NCI-H1694 treated with DMSO at 0.1 percent for 48 hours (cell line): Measurements from ENCODE around the gene NUMBL.
"Not testable (repeated sequence)": the region's sequence is repeated elsewhere in the genome, so short reads cannot be mapped to it uniquely, and the experiment has no call there.

Source experiments
- DNase-seq: peaks from one replicate; lab custom pipeline; 2025; lab: John Stamatoyannopoulos, UW

Gene NUMBL

DNA sequence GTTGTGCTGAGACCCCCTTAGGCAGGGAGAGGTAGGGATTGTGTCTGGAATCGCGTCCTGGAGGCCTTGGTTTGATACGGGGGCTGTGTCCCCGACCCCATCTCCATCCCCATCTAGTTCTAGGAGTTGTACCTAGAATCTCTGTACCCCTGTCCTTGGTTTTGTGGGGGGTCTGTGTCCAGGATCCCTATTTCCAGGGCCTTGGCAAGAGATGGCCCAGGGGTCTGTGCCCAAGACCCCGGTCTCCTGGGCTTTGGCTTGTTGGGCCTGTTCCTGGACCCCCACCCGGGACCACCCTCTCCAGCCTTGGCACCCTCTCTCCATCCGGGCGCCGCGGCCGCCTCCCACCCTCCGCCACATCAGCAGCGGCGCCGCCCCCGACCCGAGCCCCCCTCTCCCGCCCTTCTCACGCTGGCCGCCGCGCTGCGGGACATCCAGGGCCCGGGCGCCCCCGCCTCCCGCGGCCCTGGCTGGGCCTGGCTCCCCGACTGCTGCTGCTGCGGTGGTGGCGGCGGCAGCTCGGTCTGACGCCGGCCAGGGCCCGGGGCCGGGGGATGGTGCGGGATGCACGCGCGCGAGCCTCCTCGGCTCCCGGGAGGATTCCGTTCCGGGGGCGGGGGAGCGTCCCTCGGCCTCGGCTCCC lies at the start of gene NUMBL:
Gene NUMBL (minus strand): TSS at position 602 of the 643 bp plus-strand sequence. CDS start 168 bp downstream, at position 434.
- DNase-seq, result no peak

DNA sequence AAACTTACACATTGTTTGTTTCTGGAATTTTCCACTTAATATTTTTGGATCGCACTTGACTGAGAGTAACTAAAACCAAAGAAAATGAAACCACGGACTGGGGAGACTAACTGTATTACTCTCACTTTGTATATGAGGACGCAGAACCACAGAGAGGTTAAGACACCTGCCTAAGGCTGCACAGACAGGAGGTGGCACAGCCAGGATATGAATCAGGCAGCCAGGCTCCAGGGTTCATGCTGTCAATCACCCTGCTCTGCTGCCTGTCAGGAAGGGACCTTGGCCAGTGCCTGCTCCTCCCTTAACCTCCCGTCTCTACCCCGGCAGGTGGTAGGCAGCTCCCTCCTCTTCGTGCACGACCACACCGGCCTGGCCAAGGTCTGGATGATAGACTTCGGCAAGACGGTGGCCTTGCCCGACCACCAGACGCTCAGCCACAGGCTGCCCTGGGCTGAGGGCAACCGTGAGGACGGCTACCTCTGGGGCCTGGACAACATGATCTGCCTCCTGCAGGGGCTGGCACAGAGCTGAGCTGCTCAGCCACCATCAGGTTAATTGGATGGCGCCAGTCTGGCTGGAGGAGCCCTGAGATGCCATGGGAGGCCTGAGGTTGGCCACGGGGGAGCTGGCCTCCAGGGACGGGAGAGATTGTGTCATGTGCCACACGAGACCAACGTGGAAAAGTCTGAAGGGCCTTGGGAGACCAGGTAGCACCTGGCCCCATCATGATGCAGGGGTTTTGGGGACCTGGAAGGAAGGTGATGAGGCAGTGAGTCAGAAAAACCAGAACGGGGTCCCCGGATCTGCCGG lies 48.8 kb upstream of the NUMBL start:
- no peak for DNase-seq

DNA sequence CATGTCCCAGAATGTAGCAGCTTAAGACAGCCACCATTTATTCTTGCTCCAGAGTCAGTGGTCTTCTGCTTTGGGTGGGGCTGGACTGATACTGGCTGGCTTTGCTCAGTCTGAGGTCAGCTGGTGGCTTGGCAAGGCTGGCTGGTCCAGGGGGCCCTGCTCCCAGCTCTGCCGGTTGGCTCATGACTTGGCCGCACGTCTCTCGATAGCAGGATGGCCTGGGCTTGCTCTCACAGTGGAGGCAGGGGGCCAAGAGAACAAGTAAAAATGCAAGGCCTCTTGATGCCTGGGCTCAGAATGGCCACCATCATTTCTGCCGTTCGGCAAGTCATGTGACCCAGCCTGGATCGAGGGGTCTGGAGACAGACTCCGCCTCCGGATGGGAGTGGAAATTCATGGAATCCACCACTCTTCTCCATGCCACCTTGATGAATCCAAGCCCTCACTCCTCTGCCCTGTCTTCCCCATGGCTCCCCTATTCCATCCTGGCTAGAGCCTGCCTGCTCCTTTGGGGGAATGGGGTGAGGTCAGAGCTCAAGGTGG lies 46.7 kb upstream of the NUMBL start:
- no peak for DNase-seq

DNA sequence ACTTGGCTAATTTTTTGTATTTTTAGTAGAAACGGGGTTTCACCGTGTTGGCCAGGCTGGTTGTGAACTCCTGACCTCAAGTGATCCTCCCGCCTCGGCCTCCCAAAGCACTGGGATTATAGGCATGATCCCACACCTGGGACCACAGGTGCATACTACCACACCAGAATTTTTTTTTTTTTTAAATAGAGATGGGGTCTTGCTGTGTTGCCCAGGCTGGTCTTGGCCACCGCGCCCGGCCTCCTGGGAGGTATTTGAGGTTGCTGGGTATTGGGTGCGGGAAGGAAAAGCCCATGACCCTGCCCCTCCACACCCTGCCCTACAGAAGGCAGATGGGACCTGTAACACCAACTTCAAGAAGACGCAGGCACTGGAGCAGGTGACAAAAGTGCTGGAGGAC lies 46.2 kb upstream of the NUMBL start:
- DNase-seq, result no peak

DNA sequence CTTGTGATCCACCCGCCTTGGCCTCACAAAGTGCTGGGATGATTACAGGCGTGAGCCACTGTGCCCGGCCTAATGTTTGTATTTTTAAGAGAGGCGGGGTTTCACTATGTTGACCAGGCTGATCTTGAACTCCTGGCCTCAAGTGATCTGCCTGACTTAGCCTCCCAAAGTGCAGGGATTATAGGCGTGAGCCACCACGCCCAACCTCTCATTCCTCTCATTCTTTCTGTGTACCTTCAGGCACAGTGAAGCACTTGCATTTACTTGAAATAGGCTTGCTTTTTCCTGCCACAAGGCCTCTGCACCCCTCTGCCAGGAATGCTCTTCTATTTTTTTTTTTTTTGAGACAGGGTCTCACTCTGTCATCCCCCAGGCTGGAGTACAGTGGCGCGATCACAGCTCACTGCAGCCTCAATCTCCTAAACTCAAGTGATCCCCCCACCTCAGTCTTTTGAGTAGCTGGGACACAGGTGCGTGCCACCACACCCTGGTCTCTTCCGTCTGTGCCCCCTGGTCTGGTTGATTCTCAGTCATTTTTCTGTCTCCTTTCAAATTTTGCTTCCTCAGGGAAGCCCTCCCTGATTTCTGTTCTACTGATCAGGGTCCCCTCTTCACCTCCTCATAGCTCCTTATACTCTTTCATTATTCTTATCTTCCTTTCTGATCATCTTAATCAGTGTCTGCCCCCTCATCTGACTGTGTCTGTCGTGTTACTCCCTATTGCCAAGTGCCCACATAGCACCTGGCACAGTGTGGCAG lies 44.7 kb upstream of the NUMBL start:
- DNase-seq, result no peak

DNA sequence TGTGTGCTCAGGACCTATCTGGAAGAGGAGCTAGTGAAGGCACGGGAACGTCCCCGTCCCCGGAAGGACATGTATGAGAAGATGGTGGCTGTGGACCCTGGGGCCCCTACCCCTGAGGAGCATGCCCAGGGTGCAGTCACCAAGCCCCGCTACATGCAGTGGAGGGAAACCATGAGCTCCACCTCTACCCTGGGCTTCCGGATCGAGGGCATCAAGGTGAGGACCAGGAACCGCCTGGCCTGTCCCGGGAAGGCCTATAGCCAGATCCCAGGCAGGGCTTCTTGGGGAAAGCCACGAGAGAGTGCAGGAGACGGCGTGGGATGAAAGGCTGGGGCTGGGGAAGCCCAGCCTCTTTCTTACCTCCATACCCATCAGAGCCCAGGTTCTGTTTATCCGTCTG lies 42.7 kb upstream of the NUMBL start:
- no peak for DNase-seq

DNA sequence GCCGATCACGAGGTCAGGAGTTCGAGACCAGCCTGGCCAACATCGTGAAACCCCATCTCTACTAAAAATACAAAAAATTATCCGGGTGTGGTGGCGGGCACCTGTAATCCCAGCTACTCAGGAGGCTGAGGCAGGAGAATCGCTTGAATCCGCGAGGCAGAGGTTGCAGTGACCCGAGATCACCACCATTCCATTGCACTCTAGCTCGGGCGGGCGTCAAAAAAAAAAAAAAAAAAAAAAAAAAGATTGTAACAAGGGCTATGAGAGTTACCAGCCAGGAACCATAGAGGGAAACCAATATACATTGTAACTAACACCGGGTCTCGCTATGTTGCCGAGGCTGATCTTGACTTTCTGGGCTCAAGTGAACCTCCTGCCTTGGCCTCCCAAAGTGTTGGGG lies 41.9 kb upstream of the NUMBL start:
- not testable (repeated sequence) for DNase-seq

DNA sequence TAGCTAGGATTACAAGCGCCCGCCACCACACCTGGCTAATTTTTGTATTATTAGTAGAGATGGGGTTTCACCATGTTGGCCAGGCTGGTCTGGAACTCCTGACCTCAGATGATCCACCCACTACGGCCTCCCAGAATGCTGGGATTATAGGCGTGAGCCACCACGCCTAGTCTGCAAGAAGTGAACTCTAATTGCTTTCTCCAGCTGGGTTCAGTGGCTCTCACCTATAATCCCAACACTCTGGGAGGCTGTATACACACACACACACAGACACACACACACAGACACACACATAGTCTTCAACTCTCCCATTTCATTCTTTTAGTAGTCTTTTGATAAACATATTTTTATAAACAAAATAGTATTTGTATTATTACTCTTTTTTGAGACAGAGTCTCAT lies 39.6 kb upstream of the NUMBL start:
- DNase-seq, result not testable (repeated sequence)

DNA sequence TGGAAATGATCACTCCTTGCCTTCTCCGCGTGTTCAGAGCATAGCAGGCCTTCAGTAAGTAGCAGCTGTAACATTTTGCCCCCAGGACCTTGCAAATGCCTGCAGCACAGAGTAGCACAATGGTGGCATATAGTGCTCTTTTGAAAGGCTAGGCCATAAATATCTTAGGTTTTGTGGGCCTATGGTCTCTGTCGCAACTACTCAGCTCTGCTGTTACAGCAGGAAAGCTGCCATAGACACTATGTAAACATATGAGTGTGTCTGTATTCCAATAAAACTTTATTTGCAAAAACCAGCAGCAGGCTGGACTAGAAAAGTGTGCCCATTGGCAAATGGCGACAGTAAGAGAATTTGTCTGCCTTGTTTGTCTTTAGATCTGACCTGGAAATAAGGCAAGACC lies 35.8 kb upstream of the NUMBL start:
- DNase-seq, result no peak

DNA sequence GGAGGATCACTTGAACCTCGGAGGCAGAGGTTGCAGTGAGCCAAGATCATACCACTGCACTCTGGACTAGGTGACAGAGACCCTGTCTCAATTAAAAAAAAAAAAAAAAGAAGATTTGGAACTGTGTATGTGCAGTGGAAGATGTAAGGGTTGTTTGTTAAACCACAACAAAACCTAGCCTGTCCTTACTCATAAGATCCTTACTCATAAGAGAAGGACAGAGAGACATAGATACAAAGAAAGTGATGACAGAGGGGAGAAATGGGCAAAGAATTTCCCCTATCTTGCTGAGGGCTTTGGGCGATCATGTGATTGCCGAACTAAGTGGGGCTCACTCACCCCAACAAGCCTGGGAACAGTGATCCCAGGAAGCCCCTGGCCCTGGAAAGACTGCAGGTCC lies 34.4 kb upstream of the NUMBL start:
- DNase-seq, result no peak

DNA sequence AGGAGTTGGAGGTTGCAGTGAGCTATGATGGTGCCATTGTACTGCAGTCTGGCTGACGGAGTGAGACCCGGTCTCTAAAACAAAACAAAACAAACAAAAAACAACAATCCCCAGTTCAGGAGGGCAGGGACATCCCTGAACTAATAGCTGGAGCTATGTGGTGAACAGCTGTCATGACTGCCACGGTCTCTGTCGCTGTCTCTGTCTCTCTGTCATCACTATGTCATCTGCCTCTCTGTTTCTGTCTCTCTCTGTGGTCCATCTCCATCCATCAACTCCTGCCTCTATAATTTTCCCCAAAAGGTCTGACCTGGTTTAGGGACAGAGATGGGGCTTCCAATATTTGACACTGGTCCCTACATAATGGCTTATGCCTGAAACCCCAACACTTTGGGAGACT lies 33.9 kb upstream of the NUMBL start:
- DNase-seq, result no peak

DNA sequence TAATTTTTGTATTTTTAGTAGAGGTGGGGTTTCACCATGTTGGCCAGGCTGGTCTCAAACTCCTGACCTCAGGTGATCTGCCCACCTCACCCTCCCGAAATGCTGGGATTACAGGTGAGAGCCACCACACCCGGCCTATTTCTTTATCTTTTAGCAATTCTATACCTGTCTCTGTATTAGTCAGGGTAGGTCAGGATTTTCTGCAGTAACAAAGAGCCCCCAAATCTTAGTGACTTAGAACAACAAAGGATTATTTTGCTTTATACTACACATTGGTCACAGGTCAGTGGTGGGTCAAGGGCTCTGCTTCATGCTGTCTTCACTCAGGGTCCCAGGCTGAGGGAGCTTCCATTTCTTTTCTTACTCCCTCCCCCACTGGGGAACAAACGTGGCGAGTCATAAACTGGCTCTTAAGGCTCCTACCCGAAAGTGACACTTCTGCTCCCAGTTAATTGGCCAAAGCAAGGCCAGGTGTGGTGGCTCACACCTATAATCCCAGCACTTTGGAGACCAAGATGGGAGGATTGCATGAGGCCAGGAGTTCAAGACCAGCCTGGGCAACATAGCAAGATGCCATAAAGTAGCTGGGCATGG lies 33.3 kb upstream of the NUMBL start:
- no peak for DNase-seq

DNA sequence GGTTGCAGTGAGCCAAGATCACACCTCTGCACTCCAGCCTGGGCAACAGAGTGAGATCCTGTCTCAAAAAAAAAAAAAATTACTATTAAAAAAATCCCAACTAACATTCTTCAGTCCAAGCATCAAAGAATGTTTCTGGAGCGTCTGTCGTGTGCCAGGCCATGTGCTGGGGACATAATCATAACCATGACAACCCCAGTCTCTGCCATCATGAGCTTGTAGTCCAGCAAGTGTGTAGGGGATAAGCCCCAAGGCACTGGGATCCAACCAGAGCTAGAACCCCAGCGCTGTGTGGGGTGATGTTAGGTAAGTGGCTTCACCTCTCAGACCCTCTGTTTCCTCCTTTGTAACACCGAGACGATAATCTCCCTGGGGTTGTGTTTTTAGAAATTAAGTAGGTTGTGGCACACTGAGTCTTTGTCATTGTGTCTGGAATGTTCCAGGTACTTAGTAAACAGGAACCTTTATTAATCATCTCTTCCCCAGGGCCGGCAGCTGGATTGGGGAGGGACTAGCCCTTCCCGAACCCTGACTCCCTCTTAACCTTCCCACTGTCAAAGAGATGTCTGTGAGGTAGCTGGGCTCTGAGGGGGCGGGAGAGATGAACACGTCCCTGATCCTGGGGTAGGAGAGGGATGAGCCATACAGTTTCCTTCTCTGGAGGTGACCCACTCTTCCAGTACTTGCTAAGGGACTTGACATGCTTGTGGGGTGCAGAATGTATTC lies 31.6 kb upstream of the NUMBL start:
- DNase-seq, result no peak

DNA sequence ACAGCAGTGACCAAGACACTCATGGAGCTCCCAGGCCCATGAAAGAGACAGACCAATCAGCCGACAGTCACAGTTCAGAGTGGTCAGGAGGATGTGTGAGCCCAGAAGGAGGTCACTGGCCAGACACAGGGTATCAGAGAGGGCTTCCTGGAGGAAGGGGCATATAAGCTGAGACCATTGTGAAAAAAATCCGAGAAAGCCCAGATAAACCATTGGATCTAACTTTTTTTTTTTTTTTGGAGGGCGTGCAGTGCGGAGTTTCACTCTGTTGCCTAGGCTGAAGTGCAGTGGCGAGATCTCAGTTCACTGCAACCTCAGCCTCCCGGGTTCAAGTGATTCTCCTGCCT lies 30.7 kb upstream of the NUMBL start:
- no peak for DNase-seq

DNA sequence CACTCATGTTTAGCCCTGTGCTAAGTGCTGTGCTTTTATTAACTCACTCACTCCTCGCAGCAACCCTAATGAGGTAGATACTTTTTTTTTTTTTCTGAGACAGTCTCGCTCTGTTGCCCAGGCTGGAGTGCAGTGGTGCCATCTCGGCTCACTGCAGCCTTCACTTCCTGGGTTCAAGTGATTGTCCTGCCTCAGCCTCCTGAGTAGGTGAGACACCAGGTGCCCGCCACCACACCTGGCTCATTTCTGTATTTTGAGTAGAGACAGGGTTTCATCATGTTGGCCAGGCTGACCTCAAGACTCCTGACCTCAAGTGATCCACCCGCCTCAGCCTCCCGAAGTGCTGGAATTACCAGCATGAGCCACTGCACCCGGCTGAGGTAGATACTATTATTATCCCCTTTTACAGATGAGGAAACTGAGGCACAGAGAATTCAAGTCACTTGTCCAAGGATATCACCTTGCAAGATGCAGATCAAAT lies 29.0 kb upstream of the NUMBL start:
- DNase-seq, result no peak

DNA sequence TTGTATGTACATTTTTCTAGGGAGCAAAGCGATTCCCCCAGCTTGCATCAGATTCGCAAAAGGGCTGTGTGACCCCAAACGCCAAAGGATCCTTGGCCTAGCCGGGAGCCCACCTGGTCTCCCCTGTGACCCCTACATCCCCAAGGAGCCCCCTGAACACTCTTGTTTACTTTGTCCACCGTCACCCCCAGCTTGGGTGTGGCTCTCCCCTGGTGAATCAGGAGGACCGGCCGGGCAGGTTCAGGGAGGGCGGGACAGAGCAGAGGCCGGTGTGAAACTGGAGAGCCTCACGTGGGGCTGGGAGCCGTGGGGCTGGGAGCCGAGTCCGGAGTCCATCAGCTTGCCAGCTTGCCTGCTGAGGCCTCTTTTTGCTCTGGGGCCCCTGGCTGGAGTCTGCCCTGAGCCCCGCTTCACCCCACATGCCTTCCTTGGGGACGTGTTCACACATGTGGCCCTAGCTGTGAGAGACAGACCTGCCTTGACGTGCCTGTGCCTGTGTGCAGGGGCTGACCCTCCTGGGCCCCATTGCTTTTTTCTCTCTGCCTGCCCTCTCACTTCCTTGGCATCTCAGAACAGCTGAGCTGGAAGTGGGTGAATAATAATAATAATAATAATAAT lies 28.4 kb upstream of the NUMBL start:
- DNase-seq, result no peak

DNA sequence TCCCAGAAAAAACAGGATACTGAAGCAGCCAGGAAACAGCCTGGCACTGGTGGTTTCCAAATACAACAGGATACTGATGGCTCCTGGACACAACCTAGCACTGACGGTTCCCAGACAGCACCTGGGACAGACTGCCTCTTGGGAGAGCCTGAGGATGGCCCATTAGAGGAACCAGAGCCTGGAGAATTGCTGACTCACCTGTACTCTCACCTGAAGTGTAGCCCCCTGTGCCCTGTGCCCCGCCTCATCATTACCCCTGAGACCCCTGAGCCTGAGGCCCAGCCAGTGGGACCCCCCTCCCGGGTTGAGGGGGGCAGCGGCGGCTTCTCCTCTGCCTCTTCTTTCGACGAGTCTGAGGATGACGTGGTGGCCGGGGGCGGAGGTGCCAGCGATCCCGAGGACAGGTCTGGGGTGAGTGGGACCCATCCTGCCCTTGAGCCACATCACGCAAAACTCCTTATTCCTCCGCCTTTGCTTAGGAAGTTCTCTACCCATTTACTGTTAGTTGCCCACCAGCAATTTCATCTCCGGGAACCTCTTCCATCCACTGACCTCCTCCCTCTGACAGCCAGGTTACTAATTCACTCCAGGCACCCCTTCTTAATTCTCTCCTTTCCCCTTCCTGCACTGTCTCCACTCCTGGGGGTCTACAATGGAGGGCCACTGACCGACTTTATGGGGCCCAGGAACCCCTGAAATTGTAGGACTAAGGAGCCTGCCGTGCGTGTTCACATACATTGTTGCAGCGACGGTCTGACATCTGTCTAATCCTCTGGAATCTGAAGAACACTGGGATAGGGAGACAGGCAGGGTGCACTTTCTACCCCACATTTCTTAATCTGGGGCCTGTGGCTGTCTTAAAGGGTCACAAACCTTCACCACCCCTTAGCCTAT lies 27.7 kb upstream of the NUMBL start:
- no peak for DNase-seq

DNA sequence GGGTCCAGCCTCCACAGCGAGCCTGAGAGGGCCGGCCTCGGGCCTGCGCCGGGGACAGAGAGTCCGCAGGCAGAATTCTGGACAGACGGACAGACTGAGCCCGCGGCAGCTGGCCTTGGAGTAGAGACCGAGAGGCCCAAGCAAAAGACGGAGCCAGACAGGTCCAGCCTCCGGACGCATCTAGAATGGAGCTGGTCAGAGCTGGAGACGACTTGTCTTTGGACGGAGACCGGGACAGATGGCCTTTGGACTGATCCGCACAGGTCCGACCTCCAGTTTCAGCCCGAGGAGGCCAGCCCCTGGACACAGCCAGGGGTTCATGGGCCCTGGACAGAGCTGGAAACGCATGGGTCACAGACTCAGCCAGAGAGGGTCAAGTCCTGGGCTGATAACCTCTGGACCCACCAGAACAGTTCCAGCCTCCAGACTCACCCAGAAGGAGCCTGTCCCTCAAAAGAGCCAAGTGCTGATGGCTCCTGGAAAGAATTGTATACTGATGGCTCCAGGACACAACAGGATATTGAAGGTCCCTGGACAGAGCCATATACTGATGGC lies 27.0 kb upstream of the NUMBL start:
- no peak for DNase-seq

DNA sequence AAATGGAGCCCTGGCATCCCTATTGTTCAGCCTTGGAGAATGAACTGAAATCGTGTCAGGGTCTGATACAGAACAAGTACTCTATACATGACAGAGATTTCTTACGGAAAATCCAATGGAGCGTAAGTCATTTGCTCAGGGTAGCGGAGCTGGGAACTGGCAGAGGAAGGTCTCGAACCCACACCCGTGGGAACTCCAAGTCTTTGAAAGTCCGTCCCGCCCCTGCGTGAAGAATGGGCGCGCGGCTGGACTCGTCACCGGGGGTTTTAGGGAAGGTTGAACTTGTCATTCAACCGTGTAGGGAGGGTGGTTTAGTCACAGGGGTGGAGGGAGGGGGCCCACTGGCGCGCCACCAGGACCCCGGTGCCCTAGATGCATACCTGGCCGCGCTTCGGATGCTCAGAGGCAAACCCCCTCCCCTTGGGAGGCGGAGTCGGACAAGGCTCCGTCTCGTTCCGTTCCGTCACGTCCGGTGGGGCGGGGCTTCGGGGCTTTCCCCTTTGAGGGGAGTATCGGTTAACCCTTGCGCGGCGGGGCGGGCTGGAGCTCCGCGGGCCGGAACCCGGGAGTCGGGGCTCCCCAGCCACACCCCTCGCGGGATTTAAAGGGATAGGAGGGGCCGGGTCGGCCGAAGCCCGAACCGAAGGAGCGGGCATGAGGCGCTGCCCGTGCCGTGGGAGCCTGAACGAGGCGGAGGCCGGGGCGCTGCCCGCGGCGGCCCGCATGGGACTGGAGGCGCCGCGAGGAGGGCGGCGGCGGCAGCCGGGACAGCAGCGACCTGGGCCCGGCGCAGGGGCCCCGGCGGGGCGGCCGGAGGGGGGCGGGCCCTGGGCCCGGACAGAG lies 26.3 kb upstream of the NUMBL start, which contains the start of the genes COQ8B and ITPKC:
Gene COQ8B (minus strand): TSS at position 405 of the 843 bp plus-strand sequence. CDS start 2,254 bp downstream, outside the sequence.
Gene ITPKC (plus strand): TSS at position 631 of the 843 bp plus-strand sequence. CDS start 24 bp downstream, at position 655.
- DNase-seq, result peak; percentile 95
